Epithelial cell of proximal tubule (primary cell): ENCODE results near the gene SERBP1. TPM values are rescaled to one million over a fixed set of nuclear protein-coding genes. Genes with fewer than 3 reads are reported as not detected.

ENCODE experiments used
- DNase-seq: peaks from one replicate; pipeline ENCODE4 v3.0.0-alpha.2; 2011; ENCODE audit warnings: low read depth
- H3K4me3 ChIP-seq: 2 replicates; pipeline ENCODE4 v1.5.1; 2011; ENCODE audit warnings: low read depth, mild to moderate bottlenecking, low read length
- total RNA-seq: library from RNA; depleted of rRNA; stranded (reverse); fragments of >200 nt; gene quantifications from 2 replicates; pipeline ENCODE4 v1.2.3, GENCODE V29; 2015
- TF ChIP-seq, protein P1 (sequence below): conservative IDR thresholded peaks from 2 replicates; pipeline ENCODE4 v1.5.1; 2012; ENCODE audit warnings: low read depth, mild to moderate bottlenecking, low read length

The SERBP1 gene
- total RNA-seq, 1 donor from 2014 or later: 307 TPM

- TF ChIP-seq, protein P1, sequence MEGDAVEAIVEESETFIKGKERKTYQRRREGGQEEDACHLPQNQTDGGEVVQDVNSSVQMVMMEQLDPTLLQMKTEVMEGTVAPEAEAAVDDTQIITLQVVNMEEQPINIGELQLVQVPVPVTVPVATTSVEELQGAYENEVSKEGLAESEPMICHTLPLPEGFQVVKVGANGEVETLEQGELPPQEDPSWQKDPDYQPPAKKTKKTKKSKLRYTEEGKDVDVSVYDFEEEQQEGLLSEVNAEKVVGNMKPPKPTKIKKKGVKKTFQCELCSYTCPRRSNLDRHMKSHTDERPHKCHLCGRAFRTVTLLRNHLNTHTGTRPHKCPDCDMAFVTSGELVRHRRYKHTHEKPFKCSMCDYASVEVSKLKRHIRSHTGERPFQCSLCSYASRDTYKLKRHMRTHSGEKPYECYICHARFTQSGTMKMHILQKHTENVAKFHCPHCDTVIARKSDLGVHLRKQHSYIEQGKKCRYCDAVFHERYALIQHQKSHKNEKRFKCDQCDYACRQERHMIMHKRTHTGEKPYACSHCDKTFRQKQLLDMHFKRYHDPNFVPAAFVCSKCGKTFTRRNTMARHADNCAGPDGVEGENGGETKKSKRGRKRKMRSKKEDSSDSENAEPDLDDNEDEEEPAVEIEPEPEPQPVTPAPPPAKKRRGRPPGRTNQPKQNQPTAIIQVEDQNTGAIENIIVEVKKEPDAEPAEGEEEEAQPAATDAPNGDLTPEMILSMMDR: no peak
- DNase-seq: no peak
- no peak overlapping the region for H3K4me3 ChIP-seq
Measured at GRCh38 chr1:67394548-67394947, 35.7 kb downstream of the SERBP1 start.

GRCh38 chr1:67393737-67394136 is 36.5 kb downstream of the SERBP1 start:
- TF ChIP-seq, protein P1: no peak
- no peak for DNase-seq
- no peak overlapping the region for H3K4me3 ChIP-seq

DNA sequence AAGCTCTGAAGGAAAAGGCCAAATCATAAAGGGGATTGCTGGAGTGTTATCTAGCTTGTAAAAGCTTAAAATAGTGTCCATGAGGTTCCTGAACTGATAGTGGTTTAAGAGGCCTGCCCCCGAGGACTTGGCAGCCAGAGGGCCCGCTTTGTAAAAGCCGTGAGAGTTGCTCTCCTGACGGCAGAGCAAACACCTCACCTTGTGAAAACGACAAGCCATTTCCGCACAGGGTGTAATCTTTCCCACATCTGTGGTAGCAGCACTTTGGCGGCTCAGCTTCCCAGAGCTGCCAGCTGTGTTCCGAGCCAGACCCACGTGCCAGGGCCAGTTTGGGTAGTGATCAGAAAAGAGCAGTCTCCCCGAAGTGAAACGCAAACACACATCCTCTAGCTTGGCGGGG is 37.0 kb downstream of the SERBP1 start:
- no peak for DNase-seq
- TF ChIP-seq, protein P1: no peak
- no peak overlapping the region for H3K4me3 ChIP-seq

DNA sequence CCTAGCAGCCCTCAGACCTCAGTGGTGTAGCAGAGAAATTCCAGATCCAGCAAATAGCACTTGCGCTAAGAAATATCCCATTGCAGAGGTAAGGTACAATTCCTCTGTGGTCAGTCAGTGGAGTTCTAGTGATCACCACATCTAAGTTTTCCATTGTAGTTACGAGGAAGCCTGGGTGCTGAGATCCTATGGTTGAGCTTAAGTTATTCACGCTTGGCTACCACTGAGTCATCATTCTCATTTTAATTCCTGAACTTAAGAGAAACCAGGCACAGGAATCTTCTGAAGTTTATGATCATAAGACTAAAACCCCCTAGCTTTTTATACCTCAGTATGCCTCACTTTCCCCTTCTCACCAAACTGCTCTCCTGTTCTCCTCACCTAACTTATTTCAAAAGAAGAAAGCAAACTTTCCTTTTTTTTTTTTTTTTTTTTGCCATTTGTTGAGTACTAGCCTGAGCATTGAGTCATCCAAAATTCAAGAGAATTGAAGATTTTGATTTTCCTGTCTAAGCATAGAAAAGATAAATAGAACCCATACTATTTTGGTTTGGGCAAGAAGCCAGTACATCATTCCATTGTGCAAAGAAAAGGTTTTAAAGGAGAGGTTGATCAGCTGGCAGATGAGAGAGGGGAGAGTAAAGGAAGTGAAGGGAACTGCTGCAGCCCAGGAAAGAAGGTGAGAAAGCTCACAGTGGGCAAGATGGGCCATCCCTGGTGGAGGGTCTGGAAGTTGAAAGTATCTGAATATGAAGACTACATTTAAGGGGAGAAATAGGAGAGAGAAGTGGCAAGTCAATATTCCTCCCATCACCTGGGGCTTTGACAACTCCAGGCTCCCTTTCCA is 39.9 kb downstream of the SERBP1 start:
- no peak overlapping the region for H3K4me3 ChIP-seq
- peak; percentile 89 for DNase-seq
- TF ChIP-seq, protein P1: no peak

- TF ChIP-seq, protein P1: no peak
- no peak overlapping the region for H3K4me3 ChIP-seq
Measured at GRCh38 chr1:67383999-67384638, 46.1 kb downstream of the SERBP1 start.

DNA sequence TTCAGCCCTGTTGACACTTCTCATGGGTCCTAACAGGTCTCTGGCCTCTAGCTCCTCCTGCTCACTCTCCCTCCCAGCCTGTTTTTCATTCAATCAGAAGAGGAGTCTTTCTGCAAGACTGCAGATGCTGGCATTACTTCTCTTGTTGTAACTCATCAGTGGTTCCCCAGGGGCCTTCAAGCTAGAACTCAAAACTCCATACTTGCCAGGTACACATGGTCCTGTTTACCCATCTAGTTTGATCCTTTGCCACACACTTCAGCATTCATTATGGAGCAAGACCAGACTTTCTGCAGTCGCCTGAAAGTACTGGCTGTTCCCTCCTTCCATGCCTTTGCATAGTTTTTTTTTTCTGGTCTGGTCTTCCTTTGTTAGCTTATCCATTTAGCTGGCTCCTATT is 47.9 kb downstream of the SERBP1 start:
- TF ChIP-seq, protein P1: no peak

More at GRCh38 chr1:67383999-67384638, 46.1 kb downstream of the SERBP1 start:
- no peak for DNase-seq

More for the DNA sequence above, 47.9 kb downstream of the SERBP1 start:
- H3K4me3 ChIP-seq: no peak overlapping the region
- no peak for DNase-seq
